ENCODE measurements around the gene ERP27.

GRCh38 chr12:14900521-14901227 is 37.7 kb downstream of the ERP27 start:
- no peak for TF ChIP-seq POLR2A (IDR thresholded peaks at IDR 0.05)
- TF ChIP-seq CTCF (IDR thresholded peaks at IDR 0.05) = no peak

All from thyroid gland (tissue), 4 donors.